Effector memory CD8-positive, alpha-beta T cell (primary cell): ENCODE data around the gene ARHGEF1.

ENCODE experiments used
- ATAC-seq: fragments of 150-1000 bp; cut with Tn5 transposase; replicated peaks from 2 replicates; pipeline ENCODE4 v1.10.0; 2021; ENCODE audit warnings: mild to moderate bottlenecking, moderate library complexity
- DNase-seq, 3 experiments: peaks; one replicate each; pipeline ENCODE4 v3.0.0; 2021
- H3K27ac Mint-ChIP-seq, 2 donors: one replicate each; pipeline ENCODE4 v1.8.0; 2022; ENCODE audit warnings: mild to moderate bottlenecking in 2 of 2, mixed read lengths in 2 of 2, moderate library complexity in 2 of 2
- H3K27me3 Mint-ChIP-seq, 2 donors: one replicate each; pipeline ENCODE4 v1.8.0; 2022; ENCODE audit warnings: mixed read lengths in 2 of 2
- H3K36me3 Mint-ChIP-seq: one replicate; pipeline ENCODE4 v1.8.0; 2022; ENCODE audit warnings: mild to moderate bottlenecking, moderate library complexity, mixed read lengths; ENCODE audit not compliant: insufficient read depth
- H3K4me1 Mint-ChIP-seq, 2 donors: one replicate each; pipeline ENCODE4 v1.8.0; 2022; ENCODE audit warnings: low read depth in 2 of 2, mixed read lengths in 2 of 2
- H3K4me3 Mint-ChIP-seq, 2 donors: one replicate each; pipeline ENCODE4 v1.8.0; 2022; ENCODE audit warnings: mild to moderate bottlenecking in 2 of 2, mixed read lengths in 2 of 2, moderate library complexity in 2 of 2
- H3K9me3 Mint-ChIP-seq, 2 donors: one replicate each; pipeline ENCODE4 v1.8.0; 2022; ENCODE audit warnings: mixed read lengths in 2 of 2

ARHGEF1 gene

DNA sequence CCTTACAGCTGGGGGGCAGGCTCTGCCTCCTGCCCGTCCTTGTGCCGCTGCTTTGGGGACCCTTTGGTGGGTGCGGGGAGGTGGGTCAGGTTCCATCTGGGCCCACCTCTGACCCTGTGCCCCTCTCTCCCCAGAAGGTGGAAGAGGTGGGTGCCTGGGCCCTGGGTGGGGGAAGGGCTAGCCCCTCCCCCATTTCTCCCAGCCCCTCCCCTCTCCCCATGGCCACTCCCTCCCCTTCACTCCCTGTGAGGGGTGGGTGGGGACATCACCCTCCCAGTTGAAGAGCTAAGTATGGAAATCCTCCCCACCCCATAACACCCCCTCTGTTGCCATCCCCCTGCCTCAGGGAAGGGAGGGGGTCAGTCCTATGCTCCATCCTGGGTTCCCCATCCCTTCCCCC, 14.2 kb downstream of the ARHGEF1 start:
- DNase-seq (no peak), ATAC-seq (no peak)
- no peaks in the 10 kb centered on the region for H3K9me3 Mint-ChIP-seq
- peaks cover 37 to 49% of the 10 kb centered on the region in 2 donors for H3K4me1 Mint-ChIP-seq
- peak overlapping the region; percentile 88 to 93 for H3K27ac Mint-ChIP-seq
- H3K36me3 Mint-ChIP-seq, result peaks cover 80% of the 10 kb centered on the region
- H3K4me3 Mint-ChIP-seq, result no peak overlapping the region
- no peaks in the 10 kb centered on the region for H3K27me3 Mint-ChIP-seq

DNA sequence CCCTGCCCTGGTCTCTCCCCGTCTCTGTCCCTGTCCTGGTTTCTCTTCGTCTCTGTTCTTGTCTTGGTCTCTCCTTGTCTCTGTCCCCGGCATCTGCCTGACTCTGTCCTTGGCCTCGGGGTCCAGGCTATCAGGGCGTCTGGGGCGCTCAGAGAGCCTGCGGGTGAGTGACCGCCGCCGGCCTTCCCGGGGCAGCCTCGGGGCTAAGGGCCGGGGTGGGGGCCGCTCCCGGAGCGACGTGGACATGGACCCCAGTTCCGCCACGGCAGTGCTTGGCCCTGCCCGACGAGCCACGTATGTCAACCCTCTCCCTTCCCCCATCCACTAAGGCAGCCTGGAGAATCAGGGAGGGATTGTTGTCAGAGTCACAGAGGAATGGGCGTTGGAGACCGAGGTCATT, 14.8 kb downstream of the ARHGEF1 start:
- no peak for ATAC-seq
- no peaks in the 10 kb centered on the region for H3K9me3 Mint-ChIP-seq
- peaks cover 82% of the 10 kb centered on the region for H3K36me3 Mint-ChIP-seq
- no peaks in the 10 kb centered on the region for H3K27me3 Mint-ChIP-seq
- no peak overlapping the region for H3K4me3 Mint-ChIP-seq
- H3K27ac Mint-ChIP-seq, result peak overlapping the region; percentile 88 to 93
- no peak for DNase-seq
- peaks cover 36 to 47% of the 10 kb centered on the region in 2 donors for H3K4me1 Mint-ChIP-seq

- ATAC-seq (no peak), DNase-seq (no peak)
- H3K9me3 Mint-ChIP-seq, result no peaks in the 10 kb centered on the region
- H3K27me3 Mint-ChIP-seq, result no peaks in the 10 kb centered on the region
- peak overlapping the region; percentile 88 to 93 for H3K27ac Mint-ChIP-seq
- peaks cover 33 to 44% of the 10 kb centered on the region in 2 donors for H3K4me1 Mint-ChIP-seq
- peaks cover 86% of the 10 kb centered on the region for H3K36me3 Mint-ChIP-seq
- H3K4me3 Mint-ChIP-seq, result no peak overlapping the region
Measured at GRCh38 chr19:41898235-41898634, 15.3 kb downstream of the ARHGEF1 start.

- peak overlapping the region in 1 of 2 donors; percentile 80 for H3K27ac Mint-ChIP-seq
- peaks cover 94% of the 10 kb centered on the region for H3K36me3 Mint-ChIP-seq
- peaks cover 37 to 44% of the 10 kb centered on the region in 2 donors for H3K4me1 Mint-ChIP-seq
- ATAC-seq (no peak), DNase-seq (no peak)
- H3K9me3 Mint-ChIP-seq, result no peaks in the 10 kb centered on the region
- H3K4me3 Mint-ChIP-seq, result no peak overlapping the region
- H3K27me3 Mint-ChIP-seq, result no peaks in the 10 kb centered on the region
Measured at GRCh38 chr19:41901707-41902360, 18.9 kb downstream of the ARHGEF1 start.

DNA sequence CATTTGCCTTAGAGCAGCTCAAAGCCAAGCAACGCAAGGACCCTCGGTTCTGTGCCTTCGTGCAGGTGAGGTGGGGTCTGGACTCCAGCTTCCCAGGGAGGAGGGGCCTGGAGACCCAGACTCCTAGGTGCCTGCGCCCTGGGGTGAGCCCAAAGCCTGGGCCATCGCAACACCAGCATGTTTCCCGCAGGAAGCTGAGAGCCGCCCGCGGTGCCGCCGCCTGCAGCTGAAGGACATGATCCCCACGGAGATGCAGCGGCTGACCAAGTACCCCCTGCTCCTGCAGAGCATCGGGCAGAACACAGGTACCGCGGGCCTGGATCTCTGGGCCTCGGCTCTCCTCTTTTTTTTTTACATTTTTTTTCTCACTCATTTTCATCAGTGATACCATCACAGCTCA, 19.6 kb downstream of the ARHGEF1 start:
- ATAC-seq (no peak), DNase-seq (no peak)
- H3K4me1 Mint-ChIP-seq, result peaks cover 39 to 46% of the 10 kb centered on the region in 2 donors
- H3K9me3 Mint-ChIP-seq, result no peaks in the 10 kb centered on the region
- H3K27me3 Mint-ChIP-seq, result no peaks in the 10 kb centered on the region
- H3K36me3 Mint-ChIP-seq, result peaks cover 97% of the 10 kb centered on the region
- H3K4me3 Mint-ChIP-seq, result no peak overlapping the region
- H3K27ac Mint-ChIP-seq, result peak overlapping the region; percentile 80 to 90

DNA sequence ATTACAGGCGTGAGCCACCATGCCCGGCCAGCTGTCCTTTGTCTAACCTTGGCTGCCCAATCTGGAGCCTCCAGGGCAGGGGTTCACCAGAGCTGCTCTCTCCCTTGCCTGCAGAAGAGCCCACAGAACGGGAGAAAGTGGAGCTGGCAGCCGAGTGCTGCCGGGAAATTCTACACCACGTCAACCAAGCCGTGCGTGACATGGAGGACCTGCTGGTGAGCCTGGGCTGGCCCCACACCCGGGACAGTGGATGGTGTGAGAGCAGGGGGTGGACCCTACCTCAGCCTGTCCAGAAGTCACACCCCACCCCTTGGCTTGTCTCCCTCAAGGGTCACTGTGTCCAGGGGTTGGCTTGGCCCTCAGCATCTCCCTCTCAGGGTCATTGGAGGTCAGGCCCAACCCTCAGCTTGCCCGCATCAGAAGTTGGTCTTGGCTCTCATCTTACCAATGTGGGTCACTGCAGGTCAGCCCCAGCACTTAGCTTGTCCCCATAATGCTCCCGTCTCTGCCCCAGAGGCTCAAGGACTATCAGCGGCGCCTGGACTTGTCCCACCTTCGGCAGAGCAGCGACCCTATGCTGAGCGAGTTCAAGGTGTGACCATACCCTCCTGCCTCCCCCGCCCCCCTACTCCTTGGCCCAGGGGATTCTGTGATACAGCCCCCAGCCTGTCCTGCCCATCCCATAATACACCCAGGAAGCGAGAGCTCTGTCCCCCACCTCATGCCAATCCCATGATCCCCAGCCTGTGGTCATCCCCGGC, 20.4 kb downstream of the ARHGEF1 start:
- H3K27ac Mint-ChIP-seq, result peak overlapping the region; percentile 80 to 90
- no peak for ATAC-seq
- peaks cover 31 to 39% of the 10 kb centered on the region in 2 donors for H3K4me1 Mint-ChIP-seq
- no peaks in the 10 kb centered on the region for H3K9me3 Mint-ChIP-seq
- DNase-seq, result no peak
- no peaks in the 10 kb centered on the region for H3K27me3 Mint-ChIP-seq
- peaks cover 91% of the 10 kb centered on the region for H3K36me3 Mint-ChIP-seq
- no peak overlapping the region for H3K4me3 Mint-ChIP-seq

- Mint-ChIP-seq H3K36me3 (peaks cover 91% of the 10 kb centered on the region), H3K4me1 (peaks cover 31 to 32% of the 10 kb centered on the region in 2 donors), H3K9me3 (no peaks in the 10 kb centered on the region), H3K27me3 (no peaks in the 10 kb centered on the region), H3K27ac (peak overlapping the region in 1 of 2 donors; percentile 60), H3K4me3 (peak overlapping the region in 1 of 2 donors; percentile 36)
- ATAC-seq (no peak), DNase-seq (no peak)
Measured at GRCh38 chr19:41904118-41904870, 21.3 kb downstream of the ARHGEF1 start.

- Mint-ChIP-seq H3K9me3 (no peaks in the 10 kb centered on the region), H3K27ac (peak overlapping the region; percentile 9 to 60), H3K36me3 (peaks cover 86% of the 10 kb centered on the region), H3K27me3 (no peaks in the 10 kb centered on the region), H3K4me1 (peaks cover 34 to 38% of the 10 kb centered on the region in 2 donors), H3K4me3 (no peak overlapping the region)
- no peak for DNase-seq
- ATAC-seq, result no peak
Measured at GRCh38 chr19:41905273-41906002, 22.5 kb downstream of the ARHGEF1 start.

DNA sequence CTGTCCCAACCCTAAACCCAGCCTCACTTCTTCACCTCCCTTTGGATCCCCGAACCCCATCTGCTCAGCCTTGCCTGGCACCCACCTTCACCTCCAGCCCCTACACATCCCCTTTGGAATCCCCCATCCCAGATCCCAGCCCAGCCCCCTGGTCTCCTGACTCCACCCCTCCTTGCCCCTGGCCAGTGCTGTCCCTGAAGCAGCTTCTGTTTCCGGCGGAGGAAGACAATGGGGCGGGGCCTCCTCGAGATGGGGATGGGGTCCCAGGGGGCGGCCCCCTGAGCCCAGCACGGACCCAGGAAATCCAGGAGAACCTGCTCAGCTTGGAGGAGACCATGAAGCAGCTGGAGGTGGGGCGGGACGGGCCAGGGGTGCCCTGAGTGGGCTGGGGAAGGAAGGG, 23.3 kb downstream of the ARHGEF1 start:
- no peak overlapping the region for H3K4me3 Mint-ChIP-seq
- H3K4me1 Mint-ChIP-seq, result peaks cover 42 to 47% of the 10 kb centered on the region in 2 donors
- no peaks in the 10 kb centered on the region for H3K9me3 Mint-ChIP-seq
- H3K36me3 Mint-ChIP-seq, result peaks cover 85% of the 10 kb centered on the region
- no peak for ATAC-seq
- H3K27me3 Mint-ChIP-seq, result no peaks in the 10 kb centered on the region
- H3K27ac Mint-ChIP-seq, result peak overlapping the region; percentile 9 to 75
- no peak for DNase-seq

- H3K27ac Mint-ChIP-seq, result peak overlapping the region; percentile 29 to 75
- no peak for ATAC-seq
Measured at GRCh38 chr19:41906916-41907680, 24.1 kb downstream of the ARHGEF1 start.

GRCh38 chr19:41907994-41908615, 25.1 kb downstream of the ARHGEF1 start:
- peaks cover 78% of the 10 kb centered on the region for H3K36me3 Mint-ChIP-seq
- H3K27ac Mint-ChIP-seq, result no peak overlapping the region
- peaks cover 0 to 8% of the 10 kb centered on the region in 2 donors for H3K27me3 Mint-ChIP-seq
- ATAC-seq (no peak), DNase-seq (no peak)
- peaks cover 52 to 57% of the 10 kb centered on the region in 2 donors for H3K4me1 Mint-ChIP-seq
- H3K4me3 Mint-ChIP-seq, result no peak overlapping the region
- H3K9me3 Mint-ChIP-seq, result no peaks in the 10 kb centered on the region

More at GRCh38 chr19:41906916-41907680, 24.1 kb downstream of the ARHGEF1 start:
- Mint-ChIP-seq H3K36me3 (peaks cover 85% of the 10 kb centered on the region), H3K27me3 (peaks cover 0 to 3% of the 10 kb centered on the region in 2 donors), H3K4me3 (peak overlapping the region in 1 of 2 donors; percentile 3), H3K9me3 (no peaks in the 10 kb centered on the region), H3K4me1 (peaks cover 47 to 52% of the 10 kb centered on the region in 2 donors)
- DNase-seq, result no peak
